ENCODE data around the gene HOXC11.

HOXC11 gene

DNA sequence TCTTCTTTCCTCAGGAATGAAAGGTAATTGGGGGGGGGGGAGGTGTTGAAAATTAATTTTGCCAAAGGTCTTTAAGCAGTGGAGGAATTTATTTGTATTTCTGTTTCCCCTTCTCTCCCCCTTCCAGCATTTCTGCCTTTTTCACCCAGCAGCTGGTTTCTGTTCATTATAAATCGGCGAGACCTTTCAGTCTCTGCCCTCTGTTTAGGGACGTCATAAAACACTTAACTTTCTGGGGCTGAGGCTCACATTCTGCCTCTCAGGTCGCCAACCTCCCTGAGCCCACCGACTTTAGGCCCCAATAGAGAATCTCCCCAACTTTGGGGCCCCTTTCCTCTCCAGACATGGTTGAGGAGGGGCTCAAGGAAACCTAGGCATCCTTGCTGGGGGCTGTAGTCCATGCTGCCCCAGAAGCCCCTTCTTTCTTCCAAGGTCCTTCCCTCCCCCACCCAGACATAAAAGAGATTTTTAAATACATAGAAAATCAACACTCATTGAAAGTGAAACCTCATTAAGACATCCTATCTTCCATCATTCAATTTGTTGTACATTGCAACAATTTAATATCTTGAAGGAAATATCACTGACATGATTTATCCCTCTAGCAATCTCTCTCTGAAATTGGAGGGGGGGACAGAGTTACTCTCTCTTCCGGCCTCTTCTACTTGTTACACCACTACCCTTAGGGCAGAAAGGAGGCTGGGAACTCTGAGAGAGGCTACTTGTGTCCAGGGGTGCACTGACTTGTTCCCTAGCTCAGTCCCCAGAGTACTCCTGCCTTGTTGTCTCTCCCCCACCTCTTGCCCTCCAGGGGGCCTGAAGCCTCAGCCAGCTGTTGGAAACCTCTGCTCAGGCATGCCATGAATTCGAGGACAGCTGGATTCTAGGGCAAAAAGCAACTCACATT, 52.8 kb downstream of the HOXC11 start:
- DNase-seq: no peak

DNA sequence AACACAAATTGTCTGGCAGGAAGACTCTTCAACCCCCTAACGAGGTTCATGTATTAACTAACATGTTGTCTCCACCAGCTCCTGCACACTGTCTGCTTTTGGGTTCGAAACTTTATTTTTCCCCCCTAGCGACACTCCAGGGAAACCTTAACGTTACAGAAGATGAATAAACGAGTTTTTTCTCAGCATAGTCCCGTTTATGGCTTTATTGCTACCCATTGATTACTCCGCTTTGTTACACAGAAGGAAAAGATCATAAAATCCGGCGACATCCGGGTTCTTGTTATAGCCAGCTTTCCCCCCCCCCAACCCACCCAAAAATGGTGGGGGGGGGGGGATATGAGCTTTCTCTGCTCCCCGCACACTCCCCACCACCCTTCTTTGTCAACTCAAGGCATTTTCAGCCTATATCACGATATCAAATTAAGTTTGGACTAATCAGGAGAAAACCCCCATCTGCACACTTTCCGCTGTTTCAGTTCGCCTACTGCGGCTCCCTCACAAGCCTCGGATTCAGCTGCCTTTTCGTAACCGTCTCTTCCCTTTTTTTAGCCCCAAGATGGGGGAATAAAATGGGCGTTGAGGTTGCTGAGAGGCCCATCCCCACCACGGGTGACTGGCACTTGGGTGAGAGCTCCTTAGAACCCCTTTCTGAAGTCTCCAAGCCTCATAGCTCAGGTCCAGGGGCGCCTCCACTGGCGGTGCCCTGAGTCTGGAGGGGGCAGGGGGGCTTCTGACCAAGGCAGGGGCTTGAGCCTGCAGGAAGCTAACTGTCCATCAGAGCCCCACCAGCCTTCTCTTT, 53.9 kb downstream of the HOXC11 start:
- no peak for DNase-seq
